K562 (cell line): ENCODE data around the gene FOSL1. TPM values are rescaled to one million over a fixed set of nuclear protein-coding genes. Genes with fewer than 3 reads are reported as not detected.
A peak's percentile ranks its signal among the peaks of the same experiment; 100 is the strongest.

Source experiments
- ARHGAP35 ChIP-seq: fragments of 450-650 bp; IDR thresholded peaks from 2 replicates; pipeline ENCODE4 v1.6.1; 2018; ENCODE audit not compliant: partially characterized antibody
- ARID1B ChIP-seq: fragments of 450-650 bp; IDR thresholded peaks from 2 replicates; pipeline ENCODE4 v1.6.1; 2016; ENCODE audit warnings: antibody characterized with exemption, mild to moderate bottlenecking, inconsistent platforms
- ATF7 ChIP-seq: fragments of 450-650 bp; IDR thresholded peaks from 2 replicates; pipeline ENCODE4 v1.7.1; 2014; ENCODE audit warnings: mild to moderate bottlenecking, moderate library complexity
- BRCA1 ChIP-seq, 2 experiments: fragments of 450-650 bp in 1 of 2; sonication (generic) in 1 of 2; formaldehyde crosslinking in 1 of 2; IDR thresholded peaks; 2 replicates each; pipeline versions ENCODE4 v1.5.0 to v1.6.1; 2017 to 2020; ENCODE audit warnings: mild to moderate bottlenecking in 1 of 2, missing genetic modification reagents in 1 of 2
- CBFA2T2 ChIP-seq: fragments of 450-650 bp; conservative IDR thresholded peaks from 2 replicates; pipeline ENCODE4 v1.6.1; 2017; ENCODE audit warnings: mild to moderate bottlenecking
- HOXB6 ChIP-seq: fragments of 250-450 bp; sonication (Bioruptor Pico); IDR thresholded peaks from 2 replicates; pipeline ENCODE4 v1.5.1; 2022; ENCODE audit warnings: mild to moderate bottlenecking, borderline replicate concordance
- KLF6 ChIP-seq: fragments of 250-450 bp; sonication (Bioruptor Pico); IDR thresholded peaks from 2 replicates; pipeline ENCODE4 v1.4.0; 2020; ENCODE audit warnings: mild to moderate bottlenecking, moderate library complexity, borderline replicate concordance
- NR2C2 ChIP-seq, 2 experiments: fragments of 200-800 bp in 1 of 2; sonication (Bioruptor generic) in 1 of 2; sonication (generic) in 1 of 2; formaldehyde crosslinking in 1 of 2; IDR thresholded peaks; 2 replicates each; pipeline versions ENCODE4 v1.6.1 to v1.8.0; 2016 to 2022; ENCODE audit warnings: mild to moderate bottlenecking in 1 of 2, missing compliant biosample characterization in 1 of 2, missing genetic modification characterization in 1 of 2, missing genetic modification reagents in 1 of 2
- PHF8 ChIP-seq: fragments of 200-600 bp; sonication (generic); IDR thresholded peaks from 2 replicates; pipeline ENCODE4 v1.6.1; 2012; ENCODE audit warnings: mixed run types, mild to moderate bottlenecking, inconsistent platforms, low read length, moderate library complexity, borderline replicate concordance
- RCOR1 ChIP-seq, 2 experiments: IDR thresholded peaks; 2 replicates each; pipeline ENCODE4 v1.6.1; 2012; ENCODE audit warnings: low read depth in 2 of 2, low read length in 2 of 2, borderline replicate concordance in 1 of 2, improper control_type of control experiment in 1 of 2
- SIN3A ChIP-seq, 2 experiments: fragments of 150-350 bp in 1 of 2; IDR thresholded peaks; 2 replicates each; pipeline ENCODE4 v1.6.1; 2011 to 2016; ENCODE audit warnings: borderline replicate concordance in 2 of 2, low read depth in 2 of 2, low read length in 2 of 2, mild to moderate bottlenecking in 2 of 2, moderate library complexity in 2 of 2; ENCODE audit not compliant: control insufficient read depth in 1 of 2
- SUPT5H ChIP-seq: fragments of 450-650 bp; IDR thresholded peaks from 2 replicates; pipeline ENCODE4 v1.6.1; 2016
- THRAP3 ChIP-seq: fragments of 450-650 bp; IDR thresholded peaks from 2 replicates; pipeline ENCODE4 v1.6.1; 2016; ENCODE audit warnings: mild to moderate bottlenecking, inconsistent platforms, borderline replicate concordance
- ZKSCAN8 ChIP-seq: fragments of 200-800 bp; sonication (Bioruptor generic); IDR thresholded peaks from 2 replicates; pipeline ENCODE4 v1.6.1; 2016; ENCODE audit warnings: missing genetic modification characterization, missing compliant biosample characterization
- ZNF384 ChIP-seq: IDR thresholded peaks from 2 replicates; pipeline ENCODE4 v1.6.1; 2012; ENCODE audit warnings: low read depth, low read length, improper control_type of control experiment
- polyA plus RNA-seq, 8 experiments: library from polyadenylated mRNA; depleted of rRNA in 4 of 8; stranded (reverse) in 5 of 8; unstranded in 3 of 8; fragments of >200 nt; fragmentation: Nextera tagmentation in 2 of 8; fragmentation: Illumina TruSeq in 1 of 8; extraction: Ambion mirVana in 2 of 8; extraction: Trizol in 1 of 8; gene quantifications; 2 replicates each; pipeline versions ENCODE4 v1.2.1 to v1.2.3, GENCODE V29; 2011 to 2014; ENCODE audit warnings: inconsistent platforms in 1 of 8, missing spikeins in 1 of 8
- total RNA-seq, 7 experiments: library from RNA; depleted of rRNA in 6 of 7; stranded (reverse); fragments of >200 nt in 6 of 7; fragmentation: Illumina TruSeq in 2 of 7; extraction: Trizol in 2 of 7; gene quantifications; 2 replicates each; pipeline versions ENCODE4 v1.2.1 to v1.2.3, GENCODE V29; 2011 to 2021; ENCODE audit warnings: low replicate concordance in 1 of 7
- TF ChIP-seq, protein P1 (sequence below): fragments of 450-650 bp; conservative IDR thresholded peaks from 2 replicates; pipeline ENCODE4 v1.6.1; 2016; ENCODE audit warnings: missing genetic modification characterization, low read depth, mild to moderate bottlenecking, control low read depth, missing compliant biosample characterization
- TF ChIP-seq, protein P2 (sequence below): IDR thresholded peaks from 2 replicates; pipeline ENCODE4 v1.6.1; 2012; ENCODE audit warnings: low read depth, low read length, improper control_type of control experiment, borderline replicate concordance
- TF ChIP-seq, protein P3 (sequence below): sonication (generic); formaldehyde crosslinking; IDR thresholded peaks from 2 replicates; pipeline ENCODE4 v1.5.0; 2020; ENCODE audit warnings: missing genetic modification reagents
- TF ChIP-seq, protein P4 (sequence below): sonication (generic); formaldehyde crosslinking; IDR thresholded peaks from 2 replicates; pipeline ENCODE4 v1.8.0; 2023; ENCODE audit warnings: mild to moderate bottlenecking, missing genetic modification reagents
- TF ChIP-seq, protein P5 (sequence below): fragments of 450-650 bp; formaldehyde crosslinking; IDR thresholded peaks from 2 replicates; pipeline ENCODE4 v1.4.0; 2020; ENCODE audit warnings: mild to moderate bottlenecking, mixed read lengths

FOSL1 gene
- total and polyA plus RNA-seq, 9 of the 15 experiments (the other 6 are each of a cell fraction or from before 2014, with no cell fraction given): 3.5 to 39.6 (median 10.0) TPM

DNA sequence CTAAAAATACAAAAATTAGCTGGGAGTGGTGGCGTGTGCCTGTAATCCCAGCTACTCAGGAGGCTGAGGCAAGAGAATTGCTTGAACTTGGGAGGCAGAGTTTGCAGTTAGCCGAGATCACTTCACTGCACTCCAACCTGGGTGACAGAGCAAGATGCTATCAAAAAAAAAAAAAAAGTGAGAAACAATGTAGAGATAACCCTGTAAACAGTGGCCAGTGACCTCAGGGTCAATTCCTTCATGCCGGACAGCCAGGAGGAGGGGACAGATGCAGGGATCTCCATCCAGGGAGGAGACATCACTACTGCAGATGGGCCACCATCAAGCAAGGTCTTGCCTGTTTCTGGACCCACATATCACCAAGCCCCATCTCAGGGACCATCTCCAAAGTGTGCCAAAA lies 52.4 kb downstream of the FOSL1 start (continued):
- TF ChIP-seq, protein P1, sequence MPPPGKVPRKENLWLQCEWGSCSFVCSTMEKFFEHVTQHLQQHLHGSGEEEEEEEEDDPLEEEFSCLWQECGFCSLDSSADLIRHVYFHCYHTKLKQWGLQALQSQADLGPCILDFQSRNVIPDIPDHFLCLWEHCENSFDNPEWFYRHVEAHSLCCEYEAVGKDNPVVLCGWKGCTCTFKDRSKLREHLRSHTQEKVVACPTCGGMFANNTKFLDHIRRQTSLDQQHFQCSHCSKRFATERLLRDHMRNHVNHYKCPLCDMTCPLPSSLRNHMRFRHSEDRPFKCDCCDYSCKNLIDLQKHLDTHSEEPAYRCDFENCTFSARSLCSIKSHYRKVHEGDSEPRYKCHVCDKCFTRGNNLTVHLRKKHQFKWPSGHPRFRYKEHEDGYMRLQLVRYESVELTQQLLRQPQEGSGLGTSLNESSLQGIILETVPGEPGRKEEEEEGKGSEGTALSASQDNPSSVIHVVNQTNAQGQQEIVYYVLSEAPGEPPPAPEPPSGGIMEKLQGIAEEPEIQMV: no peak
- TF ChIP-seq, protein P2, sequence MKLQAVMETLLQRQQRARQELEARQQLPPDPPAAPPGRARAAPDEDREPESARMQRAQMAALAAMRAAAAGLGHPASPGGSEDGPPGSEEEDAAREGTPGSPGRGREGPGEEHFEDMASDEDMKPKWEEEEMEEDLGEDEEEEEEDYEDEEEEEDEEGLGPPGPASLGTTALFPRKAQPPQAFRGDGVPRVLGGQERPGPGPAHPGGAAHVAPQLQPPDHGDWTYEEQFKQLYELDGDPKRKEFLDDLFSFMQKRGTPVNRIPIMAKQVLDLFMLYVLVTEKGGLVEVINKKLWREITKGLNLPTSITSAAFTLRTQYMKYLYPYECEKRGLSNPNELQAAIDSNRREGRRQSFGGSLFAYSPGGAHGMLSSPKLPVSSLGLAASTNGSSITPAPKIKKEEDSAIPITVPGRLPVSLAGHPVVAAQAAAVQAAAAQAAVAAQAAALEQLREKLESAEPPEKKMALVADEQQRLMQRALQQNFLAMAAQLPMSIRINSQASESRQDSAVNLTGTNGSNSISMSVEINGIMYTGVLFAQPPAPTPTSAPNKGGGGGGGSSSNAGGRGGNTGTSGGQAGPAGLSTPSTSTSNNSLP: no peak
- TF ChIP-seq PHF8: no peak
- TF ChIP-seq, protein P3, sequence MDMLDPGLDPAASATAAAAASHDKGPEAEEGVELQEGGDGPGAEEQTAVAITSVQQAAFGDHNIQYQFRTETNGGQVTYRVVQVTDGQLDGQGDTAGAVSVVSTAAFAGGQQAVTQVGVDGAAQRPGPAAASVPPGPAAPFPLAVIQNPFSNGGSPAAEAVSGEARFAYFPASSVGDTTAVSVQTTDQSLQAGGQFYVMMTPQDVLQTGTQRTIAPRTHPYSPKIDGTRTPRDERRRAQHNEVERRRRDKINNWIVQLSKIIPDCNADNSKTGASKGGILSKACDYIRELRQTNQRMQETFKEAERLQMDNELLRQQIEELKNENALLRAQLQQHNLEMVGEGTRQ (CRISPR knock-in tag): no peak
- TF ChIP-seq ZKSCAN8 (CRISPR knock-in tag): no peak
- no peak for TF ChIP-seq ARHGAP35
- TF ChIP-seq NR2C2 (CRISPR knock-in tag; IDR thresholded peaks at IDR 0.05): no peak
- peak; percentile 52; the same call in 1 of the 2 replicates for TF ChIP-seq NR2C2 (tag; IDR thresholded peaks at IDR 0.05)
- TF ChIP-seq, protein P4, sequence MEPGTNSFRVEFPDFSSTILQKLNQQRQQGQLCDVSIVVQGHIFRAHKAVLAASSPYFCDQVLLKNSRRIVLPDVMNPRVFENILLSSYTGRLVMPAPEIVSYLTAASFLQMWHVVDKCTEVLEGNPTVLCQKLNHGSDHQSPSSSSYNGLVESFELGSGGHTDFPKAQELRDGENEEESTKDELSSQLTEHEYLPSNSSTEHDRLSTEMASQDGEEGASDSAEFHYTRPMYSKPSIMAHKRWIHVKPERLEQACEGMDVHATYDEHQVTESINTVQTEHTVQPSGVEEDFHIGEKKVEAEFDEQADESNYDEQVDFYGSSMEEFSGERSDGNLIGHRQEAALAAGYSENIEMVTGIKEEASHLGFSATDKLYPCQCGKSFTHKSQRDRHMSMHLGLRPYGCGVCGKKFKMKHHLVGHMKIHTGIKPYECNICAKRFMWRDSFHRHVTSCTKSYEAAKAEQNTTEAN: no peak
- TF ChIP-seq THRAP3: no peak
- TF ChIP-seq CBFA2T2: no peak
- TF ChIP-seq SUPT5H: no peak
- TF ChIP-seq BRCA1 (IDR thresholded peaks at IDR 0.05): no peak
- TF ChIP-seq BRCA1 (CRISPR knock-in tag; IDR thresholded peaks at IDR 0.05): no peak
- TF ChIP-seq, protein P5, sequence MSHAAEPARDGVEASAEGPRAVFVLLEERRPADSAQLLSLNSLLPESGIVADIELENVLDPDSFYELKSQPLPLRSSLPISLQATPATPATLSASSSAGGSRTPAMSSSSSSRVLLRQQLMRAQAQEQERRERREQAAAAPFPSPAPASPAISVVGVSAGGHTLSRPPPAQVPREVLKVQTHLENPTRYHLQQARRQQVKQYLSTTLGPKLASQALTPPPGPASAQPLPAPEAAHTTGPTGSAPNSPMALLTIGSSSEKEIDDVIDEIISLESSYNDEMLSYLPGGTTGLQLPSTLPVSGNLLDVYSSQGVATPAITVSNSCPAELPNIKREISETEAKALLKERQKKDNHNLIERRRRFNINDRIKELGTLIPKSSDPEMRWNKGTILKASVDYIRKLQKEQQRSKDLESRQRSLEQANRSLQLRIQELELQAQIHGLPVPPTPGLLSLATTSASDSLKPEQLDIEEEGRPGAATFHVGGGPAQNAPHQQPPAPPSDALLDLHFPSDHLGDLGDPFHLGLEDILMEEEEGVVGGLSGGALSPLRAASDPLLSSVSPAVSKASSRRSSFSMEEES (CRISPR knock-in tag): no peak
- peak; percentile 75; the same call in 1 of the 2 replicates for TF ChIP-seq ZNF384
- no peak for TF ChIP-seq KLF6 (CRISPR knock-in tag)
- 0 out of 2 replicates have a peak, but pooled peaks have one; percentile 15 for TF ChIP-seq ARID1B
- no peak for TF ChIP-seq ATF7
- no peak for TF ChIP-seq SIN3A (IDR thresholded peaks at IDR 0.05; ENCODE audit: borderline replicate concordance in 2 of 2, control insufficient read depth in 1 of 2, low read depth in 2 of 2, low read length in 2 of 2)
- TF ChIP-seq HOXB6: no peak
- peak in 1 of 2 experiments; percentile 54; a peak in 1 of 4 replicates for TF ChIP-seq RCOR1 (IDR thresholded peaks at IDR 0.05; ENCODE audit: borderline replicate concordance in 1 of 2, low read depth in 2 of 2, low read length in 2 of 2)
